Mucosa of stomach (tissue), 1 donor: ENCODE results near the gene MAGI1.
"Not testable (repeated sequence)": the region's sequence is repeated elsewhere in the genome, so short reads cannot be mapped to it uniquely, and the experiment has no call there.

Experiments used
- H3K27me3 ChIP-seq: one replicate; pipeline ENCODE4 v1.7.0; 2013; ENCODE audit warnings: mild to moderate bottlenecking, low read length; ENCODE audit not compliant: control insufficient read depth, insufficient read depth
- H3K36me3 ChIP-seq: one replicate; pipeline ENCODE4 v1.7.0; 2013; ENCODE audit warnings: low read length; ENCODE audit not compliant: control insufficient read depth, insufficient read depth
- H3K4me1 ChIP-seq: one replicate; pipeline ENCODE4 v1.7.0; 2013; ENCODE audit warnings: mild to moderate bottlenecking, low read length; ENCODE audit not compliant: control insufficient read depth, insufficient read depth
- H3K4me3 ChIP-seq: one replicate; pipeline ENCODE4 v1.7.0; 2013; ENCODE audit warnings: low read length
- H3K9ac ChIP-seq: one replicate; pipeline ENCODE4 v1.7.0; 2013; ENCODE audit warnings: mild to moderate bottlenecking, low read length, moderate library complexity
- H3K9me3 ChIP-seq: one replicate; pipeline ENCODE4 v1.7.0; 2013; ENCODE audit warnings: mild to moderate bottlenecking, low read length, moderate library complexity; ENCODE audit not compliant: control insufficient read depth
- donor health status: Pancreatic carcinoma.

Gene MAGI1

GRCh38 chr3:65734382-65734781 is 304.3 kb downstream of the MAGI1 start:
- Histone ChIP-seq H3K27me3 (no peaks in the 10 kb centered on the region), H3K9me3 (no peaks in the 10 kb centered on the region), H3K36me3 (no peaks in the 10 kb centered on the region), H3K4me1 (peaks cover 12% of the 10 kb centered on the region), H3K4me3 (no peak overlapping the region), H3K9ac (no peak overlapping the region)

- Histone ChIP-seq H3K36me3 (no peaks in the 10 kb centered on the region), H3K9ac (no peak overlapping the region), H3K4me1 (peaks cover 14% of the 10 kb centered on the region), H3K4me3 (no peak overlapping the region), H3K9me3 (no peaks in the 10 kb centered on the region), H3K27me3 (no peaks in the 10 kb centered on the region)
Measured at GRCh38 chr3:65733459-65733858, 305.3 kb downstream of the MAGI1 start.

DNA sequence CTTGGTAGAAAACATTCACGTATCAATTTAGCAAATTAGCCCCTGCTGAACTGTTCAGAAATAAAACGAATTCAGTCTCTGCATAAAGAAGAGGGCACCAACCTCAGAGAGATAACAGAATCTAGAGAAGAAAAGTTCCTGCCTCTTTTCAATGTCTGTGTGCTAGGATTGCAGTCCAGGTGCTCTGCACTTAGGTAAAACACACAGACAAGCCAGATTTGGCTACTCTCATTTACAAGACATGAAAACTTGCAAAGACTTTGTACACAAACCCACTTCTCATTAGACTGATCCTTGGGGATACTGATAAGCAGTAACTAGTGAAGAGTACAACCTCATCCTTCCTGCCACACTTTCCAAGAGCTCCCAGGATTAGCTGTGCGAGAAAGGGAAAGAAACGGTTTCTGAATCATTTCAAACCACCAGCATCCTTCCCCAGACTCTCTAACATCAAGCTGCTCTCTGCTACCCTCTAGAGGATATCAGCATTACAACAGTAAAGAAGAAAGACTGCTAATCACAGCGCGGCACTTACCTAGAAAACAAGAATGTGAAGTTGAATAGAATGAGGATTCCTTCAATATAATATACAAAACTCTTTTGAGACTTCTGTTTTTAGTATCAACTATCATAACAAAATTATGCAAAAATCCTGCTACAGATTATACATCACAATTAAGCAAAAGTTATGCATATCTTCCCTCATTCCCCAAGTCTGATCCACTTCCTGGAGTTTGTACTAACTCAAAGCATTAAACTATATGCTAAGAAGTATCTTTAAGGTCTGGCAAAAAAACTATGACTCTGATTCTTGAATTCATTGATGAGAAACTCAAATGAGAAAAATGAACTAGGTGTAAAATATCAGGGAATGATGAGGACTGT is 306.4 kb downstream of the MAGI1 start:
- Histone ChIP-seq H3K36me3 (no peaks in the 10 kb centered on the region), H3K9me3 (no peaks in the 10 kb centered on the region), H3K4me3 (no peak overlapping the region), H3K27me3 (no peaks in the 10 kb centered on the region), H3K9ac (no peak overlapping the region), H3K4me1 (peaks cover 14% of the 10 kb centered on the region)

DNA sequence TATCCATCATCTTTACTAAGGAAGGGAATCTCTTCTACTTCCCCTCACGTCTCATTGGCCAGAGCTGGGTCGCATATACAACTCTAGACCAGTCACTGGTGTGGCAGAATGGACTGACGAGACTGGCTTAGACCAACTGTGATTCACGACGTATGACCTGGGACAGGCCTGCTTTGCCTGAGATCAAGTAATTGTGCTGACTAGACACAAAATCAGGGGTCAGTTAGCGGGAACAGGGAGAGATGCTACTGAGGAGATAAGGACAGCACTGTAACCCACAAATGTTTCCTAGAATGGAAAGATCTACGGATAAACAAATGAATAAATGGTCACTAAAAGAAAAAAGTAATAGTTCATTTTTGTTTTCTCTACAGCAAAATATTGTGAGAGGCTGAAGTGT is 308.3 kb downstream of the MAGI1 start:
- Histone ChIP-seq H3K9ac (no peak overlapping the region), H3K4me3 (no peak overlapping the region), H3K9me3 (no peaks in the 10 kb centered on the region), H3K36me3 (no peaks in the 10 kb centered on the region), H3K4me1 (peaks cover 14% of the 10 kb centered on the region), H3K27me3 (no peaks in the 10 kb centered on the region)

DNA sequence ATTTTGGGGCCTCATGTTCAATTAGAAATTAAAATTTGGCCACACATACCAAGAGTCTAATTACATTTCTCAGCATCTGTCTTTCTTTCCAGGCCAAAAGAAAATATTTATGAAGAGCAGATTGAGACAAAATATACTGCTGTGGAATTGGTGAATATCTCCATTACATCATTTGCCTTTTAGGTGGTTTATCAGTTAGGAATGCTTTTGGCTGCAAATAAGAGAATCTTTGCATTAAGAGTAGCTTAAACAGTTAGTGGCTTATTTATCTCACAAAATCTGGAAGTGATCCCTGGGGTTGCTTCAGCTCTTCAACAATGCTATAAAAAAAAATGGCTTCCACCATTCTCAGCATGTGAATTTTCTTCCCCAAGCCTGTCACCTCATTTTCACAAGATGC is 308.7 kb downstream of the MAGI1 start:
- no peaks in the 10 kb centered on the region for H3K36me3 ChIP-seq
- H3K4me1 ChIP-seq = peaks cover 14% of the 10 kb centered on the region

DNA sequence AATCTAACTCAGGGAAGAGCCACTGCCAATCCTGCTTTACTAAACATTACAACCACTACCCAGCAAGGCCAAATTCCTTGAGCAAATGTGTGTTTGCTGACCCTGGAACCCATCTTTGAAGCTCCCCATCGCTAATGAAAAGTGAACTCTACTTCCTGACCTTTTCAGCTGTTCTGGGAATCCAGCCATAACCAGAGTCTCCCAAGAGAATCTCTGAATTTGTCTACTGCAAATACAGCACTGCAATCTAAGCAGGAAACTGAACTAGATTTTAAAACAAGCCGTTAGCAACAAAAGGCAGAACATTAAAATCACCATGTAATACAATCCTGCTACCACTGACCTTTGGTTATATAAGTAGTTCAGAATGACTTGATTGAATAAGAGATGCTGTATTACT is 309.2 kb downstream of the MAGI1 start:
- Histone ChIP-seq H3K4me1 (peaks cover 14% of the 10 kb centered on the region), H3K9ac (no peak overlapping the region), H3K4me3 (no peak overlapping the region), H3K27me3 (no peaks in the 10 kb centered on the region), H3K36me3 (no peaks in the 10 kb centered on the region), H3K9me3 (no peaks in the 10 kb centered on the region)

More for the DNA sequence above, 308.7 kb downstream of the MAGI1 start:
- Histone ChIP-seq H3K4me3 (no peak overlapping the region), H3K27me3 (no peaks in the 10 kb centered on the region), H3K9me3 (no peaks in the 10 kb centered on the region), H3K9ac (no peak overlapping the region)

DNA sequence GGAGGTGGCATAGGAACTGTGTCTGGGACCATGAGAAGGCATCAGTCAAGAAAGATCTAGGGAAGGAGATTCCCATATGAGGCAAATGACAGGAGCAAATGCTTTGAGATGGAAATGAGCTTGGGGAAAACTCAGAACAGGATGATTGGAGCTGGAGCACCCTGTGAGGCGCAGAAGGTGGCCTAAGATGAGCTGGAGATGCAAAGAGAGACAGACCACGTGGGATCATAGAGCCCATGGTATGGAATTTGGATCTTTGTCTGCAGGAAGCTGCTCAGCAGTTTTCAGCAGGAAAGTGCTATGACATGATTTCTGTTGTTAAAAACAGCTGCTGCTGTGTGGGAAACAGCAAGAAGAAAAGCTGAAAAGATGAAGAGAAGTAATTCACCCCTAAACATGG is 310.6 kb downstream of the MAGI1 start:
- Histone ChIP-seq H3K4me1 (peaks cover 14% of the 10 kb centered on the region), H3K36me3 (no peaks in the 10 kb centered on the region), H3K4me3 (no peak overlapping the region), H3K9ac (no peak overlapping the region), H3K9me3 (no peaks in the 10 kb centered on the region), H3K27me3 (no peaks in the 10 kb centered on the region)

- Histone ChIP-seq H3K36me3 (no peaks in the 10 kb centered on the region), H3K9me3 (no peaks in the 10 kb centered on the region), H3K4me3 (no peak overlapping the region), H3K27me3 (no peaks in the 10 kb centered on the region), H3K4me1 (no peaks in the 10 kb centered on the region), H3K9ac (no peak overlapping the region)
Measured at GRCh38 chr3:65723985-65724384, 314.7 kb downstream of the MAGI1 start.

DNA sequence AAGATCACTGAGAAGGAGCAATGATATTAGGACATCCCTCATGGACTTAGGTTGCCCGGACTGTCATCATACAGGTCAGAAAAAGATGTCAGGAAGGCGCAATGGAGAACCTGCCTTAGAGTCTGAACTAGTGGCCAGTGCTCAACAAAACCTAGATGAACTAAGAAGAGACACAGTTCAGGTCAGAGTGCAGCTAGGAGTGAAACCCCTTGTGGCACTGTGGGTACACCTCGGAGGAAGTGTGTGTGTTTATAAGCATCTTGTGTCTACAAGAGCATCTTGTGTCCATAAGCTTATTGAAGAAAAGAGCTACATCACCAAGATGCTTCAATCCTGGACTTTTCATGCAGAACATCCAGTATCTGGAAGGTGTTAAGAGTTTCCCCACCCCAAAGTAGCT is 315.7 kb downstream of the MAGI1 start:
- H3K36me3 ChIP-seq = no peaks in the 10 kb centered on the region
- H3K9me3 ChIP-seq = no peaks in the 10 kb centered on the region
- no peaks in the 10 kb centered on the region for H3K27me3 ChIP-seq
- no peak overlapping the region for H3K4me3 ChIP-seq
- no peaks in the 10 kb centered on the region for H3K4me1 ChIP-seq
- H3K9ac ChIP-seq = no peak overlapping the region

- Histone ChIP-seq H3K4me1 (no peaks in the 10 kb centered on the region), H3K36me3 (no peaks in the 10 kb centered on the region), H3K4me3 (no peak overlapping the region), H3K9ac (no peak overlapping the region), H3K27me3 (no peaks in the 10 kb centered on the region), H3K9me3 (no peaks in the 10 kb centered on the region)
Measured at GRCh38 chr3:65720989-65721737, 317.6 kb downstream of the MAGI1 start.

- not testable (repeated sequence) for H3K9me3 ChIP-seq, H3K36me3 ChIP-seq, H3K27me3 ChIP-seq, H3K4me3 ChIP-seq, H3K4me1 ChIP-seq, H3K9ac ChIP-seq
Measured at GRCh38 chr3:65719639-65720038, 319.1 kb downstream of the MAGI1 start.

GRCh38 chr3:65717676-65718346 is 320.9 kb downstream of the MAGI1 start:
- Histone ChIP-seq H3K36me3 (no peaks in the 10 kb centered on the region), H3K9ac (no peak overlapping the region), H3K27me3 (no peaks in the 10 kb centered on the region), H3K9me3 (no peaks in the 10 kb centered on the region), H3K4me1 (no peaks in the 10 kb centered on the region), H3K4me3 (no peak overlapping the region)
